H9 (cell line): ENCODE data around the gene PRR16. TPM values are rescaled to one million over a fixed set of nuclear protein-coding genes. Genes with fewer than 3 reads are reported as not detected.

Experiments used
- DNase-seq: peaks from one replicate; pipeline ENCODE4 v3.0.0-alpha.2; 2017
- H2AFZ ChIP-seq: one replicate; pipeline ENCODE4 v1.6.1; 2013; ENCODE audit warnings: mild to moderate bottlenecking, low read length, control low read depth, moderate library complexity
- H2AK5ac ChIP-seq: 2 replicates; pipeline ENCODE4 v1.6.1; 2013; ENCODE audit warnings: low read length, control low read depth, mixed read lengths; ENCODE audit not compliant: insufficient read length
- H2BK120ac ChIP-seq: one replicate; pipeline ENCODE4 v1.6.1; 2013; ENCODE audit warnings: low read depth, mild to moderate bottlenecking, low read length, control low read depth, inconsistent platforms; ENCODE audit not compliant: poor library complexity, severe bottlenecking
- H2BK12ac ChIP-seq: 2 replicates; pipeline ENCODE4 v1.6.1; 2013; ENCODE audit warnings: low read length, control low read depth, mixed read lengths, low read depth; ENCODE audit not compliant: insufficient read length
- H2BK15ac ChIP-seq: 2 replicates; pipeline ENCODE4 v1.6.1; 2013; ENCODE audit warnings: low read depth, low read length, control low read depth
- H2BK20ac ChIP-seq: one replicate; pipeline ENCODE4 v1.6.1; 2013; ENCODE audit warnings: low read depth, mild to moderate bottlenecking, low read length, control low read depth, inconsistent platforms; ENCODE audit not compliant: poor library complexity, severe bottlenecking
- H2BK5ac ChIP-seq: 2 replicates; pipeline ENCODE4 v1.6.1; 2013; ENCODE audit warnings: low read length, control low read depth, mixed read lengths; ENCODE audit not compliant: insufficient read length
- H3K14ac ChIP-seq: 2 replicates; pipeline ENCODE4 v1.6.1; 2013; ENCODE audit warnings: low read length, control low read depth; ENCODE audit not compliant: insufficient read depth
- H3K18ac ChIP-seq: 2 replicates; pipeline ENCODE4 v1.6.1; 2013; ENCODE audit warnings: low read depth, mild to moderate bottlenecking, mixed read lengths, low read length, control low read depth; ENCODE audit not compliant: insufficient read length
- H3K23ac ChIP-seq: 2 replicates; pipeline ENCODE4 v1.6.1; 2013; ENCODE audit warnings: low read length, control low read depth, mixed read lengths, low read depth; ENCODE audit not compliant: insufficient read length
- H3K23me2 ChIP-seq: 2 replicates; pipeline ENCODE4 v1.6.1; 2013; ENCODE audit warnings: low read depth, mild to moderate bottlenecking, mixed read lengths, low read length, control low read depth; ENCODE audit not compliant: insufficient read length, poor library complexity, severe bottlenecking
- H3K27ac ChIP-seq: 2 replicates; pipeline ENCODE4 v1.5.1; 2013; ENCODE audit warnings: low read length, control low read depth, mixed read lengths, low read depth; ENCODE audit not compliant: insufficient read length
- H3K27me3 ChIP-seq: 2 replicates; pipeline ENCODE4 v1.6.1; 2013; ENCODE audit warnings: low read length, control low read depth, inconsistent platforms; ENCODE audit not compliant: insufficient read depth
- H3K4ac ChIP-seq: 2 replicates; pipeline ENCODE4 v1.6.1; 2013; ENCODE audit warnings: low read depth, mild to moderate bottlenecking, control low read depth, inconsistent platforms, low read length, moderate library complexity
- H3K4me1 ChIP-seq: 2 replicates; pipeline ENCODE4 v1.6.1; 2013; ENCODE audit warnings: low read length, control low read depth, inconsistent platforms; ENCODE audit not compliant: insufficient read depth
- H3K4me2 ChIP-seq: 2 replicates; pipeline ENCODE4 v1.6.1; 2013; ENCODE audit warnings: low read length, control low read depth, mixed read lengths; ENCODE audit not compliant: insufficient read length, insufficient read depth
- H3K56ac ChIP-seq: 2 replicates; pipeline ENCODE4 v1.6.1; 2013; ENCODE audit warnings: low read depth, mild to moderate bottlenecking, mixed read lengths, low read length, control low read depth; ENCODE audit not compliant: insufficient read length
- H3K79me1 ChIP-seq: 2 replicates; pipeline ENCODE4 v1.6.1; 2013; ENCODE audit warnings: low read depth, mild to moderate bottlenecking, moderate library complexity, low read length, control low read depth, inconsistent platforms; ENCODE audit not compliant: insufficient read depth, poor library complexity, severe bottlenecking
- H3K79me2 ChIP-seq: 2 replicates; pipeline ENCODE4 v1.6.1; 2013; ENCODE audit warnings: low read length, control low read depth, inconsistent platforms; ENCODE audit not compliant: insufficient read depth
- H3K9ac ChIP-seq: 2 replicates; pipeline ENCODE4 v1.6.1; 2013; ENCODE audit warnings: low read length, control low read depth, mixed read lengths; ENCODE audit not compliant: insufficient read length; ENCODE audit errors: extremely low read depth
- H3K9me3 ChIP-seq: one replicate; pipeline ENCODE4 v1.6.1; 2013; ENCODE audit warnings: low read depth, low read length, inconsistent platforms; ENCODE audit not compliant: control insufficient read depth
- H3T11ph ChIP-seq: one replicate; pipeline ENCODE4 v1.6.1; 2013; ENCODE audit warnings: mild to moderate bottlenecking, low read length, control low read depth, inconsistent platforms
- H4K20me1 ChIP-seq: one replicate; pipeline ENCODE4 v1.6.1; 2013; ENCODE audit not compliant: control insufficient read depth, insufficient read length, insufficient read depth
- H4K5ac ChIP-seq: 2 replicates; pipeline ENCODE4 v1.6.1; 2013; ENCODE audit warnings: low read depth, mild to moderate bottlenecking, mixed read lengths, low read length, control low read depth; ENCODE audit not compliant: insufficient read length
- H4K8ac ChIP-seq: replicated peaks from 2 replicates; pipeline ENCODE4 v1.6.1; 2013; ENCODE audit warnings: low read length, control low read depth, mixed read lengths, low read depth; ENCODE audit not compliant: insufficient read length
- H4K91ac ChIP-seq: 2 replicates; pipeline ENCODE4 v1.6.1; 2013; ENCODE audit warnings: low read depth, mild to moderate bottlenecking, moderate library complexity, mixed read lengths, low read length, control low read depth; ENCODE audit not compliant: insufficient read length
- H3K27ac Mint-ChIP-seq, 3 experiments: 2 replicates in 2 of 3; 3 replicates in 1 of 3; pipeline ENCODE4 v1.8.0; 2020 to 2021; ENCODE audit warnings: mixed read lengths in 3 of 3, mild to moderate bottlenecking in 1 of 3, moderate library complexity in 1 of 3
- H3K27me3 Mint-ChIP-seq: 2 replicates; pipeline ENCODE4 v1.8.0; 2021; ENCODE audit warnings: low read depth, mild to moderate bottlenecking, moderate library complexity, mixed read lengths
- H3K36me3 Mint-ChIP-seq, 3 experiments: 2 replicates in 2 of 3; 3 replicates in 1 of 3; pipeline ENCODE4 v1.8.0; 2020 to 2021; ENCODE audit warnings: low read depth in 3 of 3, mixed read lengths in 3 of 3; ENCODE audit not compliant: insufficient read depth in 1 of 3
- H3K4me1 Mint-ChIP-seq, 2 experiments: 2 replicates each; pipeline ENCODE4 v1.8.0; 2020; ENCODE audit warnings: mixed read lengths in 2 of 2
- H3K4me3 Mint-ChIP-seq, 2 experiments: 2 replicates in 1 of 2; 3 replicates in 1 of 2; pipeline ENCODE4 v1.8.0; 2020 to 2021; ENCODE audit warnings: mild to moderate bottlenecking in 2 of 2, mixed read lengths in 2 of 2, moderate library complexity in 1 of 2
- H3K9me3 Mint-ChIP-seq, 2 experiments: 2 replicates in 1 of 2; 3 replicates in 1 of 2; pipeline ENCODE4 v1.8.0; 2020; ENCODE audit warnings: mild to moderate bottlenecking in 2 of 2, mixed read lengths in 2 of 2, moderate library complexity in 1 of 2
- CTCF ChIP-seq: fragments of 200-600 bp; sonication (generic); conservative IDR thresholded peaks from 3 replicates; pipeline ENCODE4 v1.8.0; 2021; ENCODE audit warnings: antibody characterized with exemption, mild to moderate bottlenecking
- WGBS: extraction: QIAGEN DNeasy Blood & Tissue Kit; methylation state at CpG from one replicate; pipeline ENCODE4 v1.1.7; 2013; ENCODE audit warnings: missing lambda C conversion rate, low lambda C conversion rate, mixed read lengths; ENCODE audit not compliant: insufficient read length; ENCODE audit errors: extremely low coverage; 5-methylcytosine and 5-hydroxymethylcytosine counted together
- total RNA-seq: library from RNA; stranded (reverse); gene quantifications from 2 replicates; pipeline ENCODE4 v1.2.1, GENCODE V29; 2021

PRR16 gene
- total RNA-seq, 1 experiment from 2014 or later, result 0.13 TPM

- H3K9me3 ChIP-seq, result no peaks in the 10 kb centered on the region
- no CpG with 5 or more reads among the region's 1 CpG for WGBS
- Mint-ChIP-seq H3K4me3 (no peak overlapping the region), H3K4me1 (peaks cover 0 to 10% of the 10 kb centered on the region in 2 experiments; a peak in 2 of 4 replicates), H3K36me3 (no peaks in the 10 kb centered on the region), H3K27ac (no peak overlapping the region), H3K9me3 (no peaks in the 10 kb centered on the region; a peak in 1 of 5 replicates), H3K27me3 (no peaks in the 10 kb centered on the region)
- no peak for DNase-seq
- H3K79me2 ChIP-seq, result no peaks in the 10 kb centered on the region
- no peak overlapping the region for H4K5ac ChIP-seq
- H4K91ac ChIP-seq, result no peak overlapping the region
- H2BK5ac ChIP-seq, result no peak overlapping the region
- no peak overlapping the region for H2BK120ac ChIP-seq
- no peak overlapping the region for H3K56ac ChIP-seq
- no peak overlapping the region for H2BK15ac ChIP-seq
- H3K23ac ChIP-seq, result no peak overlapping the region
- no peak overlapping the region for H4K8ac ChIP-seq
- no peaks in the 10 kb centered on the region for H3K4me1 ChIP-seq
- H3K27ac ChIP-seq, result no peak overlapping the region
- no peaks in the 10 kb centered on the region for H3K23me2 ChIP-seq
- H3T11ph ChIP-seq, result no peak overlapping the region
- no peak overlapping the region for H3K14ac ChIP-seq
- no peaks in the 10 kb centered on the region for H3K79me1 ChIP-seq
- H2BK12ac ChIP-seq, result no peak overlapping the region
- no peak overlapping the region for H2BK20ac ChIP-seq
- no peak overlapping the region for H2AFZ ChIP-seq
- TF ChIP-seq CTCF, result no peak
- H3K18ac ChIP-seq, result no peak overlapping the region
- H2AK5ac ChIP-seq, result no peak overlapping the region
- no peak overlapping the region for H3K4ac ChIP-seq
- H3K4me2 ChIP-seq, result no peak overlapping the region
- H3K27me3 ChIP-seq, result no peaks in the 10 kb centered on the region
- H3K9ac ChIP-seq, result no peak overlapping the region
- no peaks in the 10 kb centered on the region for H4K20me1 ChIP-seq
Measured at GRCh38 chr5:120452471-120452870, 11.6 kb upstream of the PRR16 start.
